ENCODE results near the gene STAT4. TPM values are rescaled to one million over a fixed set of nuclear protein-coding genes. Genes with fewer than 3 reads are reported as not detected.
A peak's percentile ranks its signal among the peaks of the same experiment; 100 is the strongest.

STAT4 gene
- total RNA-seq, 8 experiments from 2014 or later = 1.6 to 5.0 (median 2.7) TPM

- H3K4me3 ChIP-seq = no peak overlapping the region
- in situ Hi-C loops (cut with MboI; ENCODE audit: low pct_unique_long_range_greater_than_20kb in 2 of 9, low sequenced_read_pairs in 9 of 9, unreplicated experiment in 9 of 9) = loop anchor here in 1 of 9 experiments (10.0 kb wide), 1 partner anchor 110 kb away; the partner anchor contains the start of gene STAT4
- no peak for ATAC-seq (replicated peaks in 6 of 8)
- no peaks in the 10 kb centered on the region for H3K4me1 ChIP-seq (replicated peaks in 1 of 2)
- 0 to 100% (median 88%) methylated on average over 1 of the region's 1 CpG; no CpG with 5 or more reads in 3 of the 10 experiments for WGBS, 10 experiments
- H3K27ac ChIP-seq = no peak overlapping the region
These were observed 105.7 kb downstream of the STAT4 start for GRCh38 chr2:191045141-191045540.

GRCh38 chr2:191043438-191043837 is 107.4 kb downstream of the STAT4 start:
- peaks cover 0 to 2% of the 10 kb centered on the region in 2 donors for H3K4me1 ChIP-seq (replicated peaks in 1 of 2)
- no peak for ATAC-seq (replicated peaks in 6 of 8)
- in situ Hi-C loops (cut with MboI; ENCODE audit: low pct_unique_long_range_greater_than_20kb in 2 of 9, low sequenced_read_pairs in 9 of 9, unreplicated experiment in 9 of 9) = loop anchor here in 1 of 9 experiments (10.0 kb wide), 1 partner anchor 111 kb away; the partner anchor contains the start of gene STAT4
- H3K4me3 ChIP-seq = no peak overlapping the region
- WGBS, 10 experiments = 52 to 91% (median 84%) methylated on average over 2 to 3 of the region's 3 CpGs; no CpG with 5 or more reads in 1 of the 10 experiments
- no peak overlapping the region for H3K27ac ChIP-seq

- Histone ChIP-seq H3K27ac (no peak overlapping the region), H3K4me1 (replicated peaks in 1 of 2) (peaks cover 0 to 4% of the 10 kb centered on the region in 2 donors), H3K4me3 (no peak overlapping the region)
- peak in 2 of 8 experiments; percentile 72 to 73 for ATAC-seq (replicated peaks in 6 of 8)
- WGBS, 10 experiments = 71 to 100% (median 89%) methylated on average over 1 to 3 of the region's 3 CpGs
- in situ Hi-C loops (cut with MboI; ENCODE audit: low pct_unique_long_range_greater_than_20kb in 2 of 9, low sequenced_read_pairs in 9 of 9, unreplicated experiment in 9 of 9) = loop anchor here in 1 of 9 experiments (10.0 kb wide), 1 partner anchor 113 kb away; the partner anchor contains the start of gene STAT4
These were observed 109.2 kb downstream of the STAT4 start for GRCh38 chr2:191041418-191042161.

- ATAC-seq (replicated peaks in 6 of 8) = no peak
- H3K4me1 ChIP-seq (replicated peaks in 1 of 2) = peaks cover 0 to 4% of the 10 kb centered on the region in 2 donors
- in situ Hi-C loops (cut with MboI; ENCODE audit: low pct_unique_long_range_greater_than_20kb in 2 of 9, low sequenced_read_pairs in 9 of 9, unreplicated experiment in 9 of 9) = loop anchor here in 1 of 9 experiments (10.0 kb wide), 1 partner anchor 115 kb away; the partner anchor contains the start of gene STAT4
- H3K27ac ChIP-seq = no peak overlapping the region
- H3K4me3 ChIP-seq = no peak overlapping the region
- WGBS, 10 experiments = 50 to 100% (median 80%) methylated on average over 1 of the region's 1 CpG; no CpG with 5 or more reads in 1 of the 10 experiments
These were observed 111.2 kb downstream of the STAT4 start for GRCh38 chr2:191039616-191040015.

- ATAC-seq (replicated peaks in 6 of 8) = no peak
- Histone ChIP-seq H3K4me1 (replicated peaks in 1 of 2) (peaks cover 0 to 4% of the 10 kb centered on the region in 2 donors), H3K4me3 (no peak overlapping the region), H3K27ac (no peak overlapping the region)
- in situ Hi-C loops (cut with MboI; ENCODE audit: low pct_unique_long_range_greater_than_20kb in 2 of 9, low sequenced_read_pairs in 9 of 9, unreplicated experiment in 9 of 9) = no loop called here
- WGBS, 10 experiments = 0 to 100% (median 78%) methylated on average over 1 to 2 of the region's 2 CpGs; no CpG with 5 or more reads in 1 of the 10 experiments
These were observed 112.1 kb downstream of the STAT4 start for GRCh38 chr2:191038741-191039140.

- H3K27ac ChIP-seq = no peak overlapping the region
- peaks cover 0 to 4% of the 10 kb centered on the region in 2 donors for H3K4me1 ChIP-seq (replicated peaks in 1 of 2)
- WGBS, 10 experiments = 0 to 63% (median 31%) methylated on average over 1 to 2 of the region's 2 CpGs; no CpG with 5 or more reads in 2 of the 10 experiments
- no peak overlapping the region for H3K4me3 ChIP-seq
- peak in 4 of 8 experiments; percentile 14 to 82 (median 48) for ATAC-seq (replicated peaks in 6 of 8)
- in situ Hi-C loops (cut with MboI; ENCODE audit: low pct_unique_long_range_greater_than_20kb in 2 of 9, low sequenced_read_pairs in 9 of 9, unreplicated experiment in 9 of 9) = no loop called here
These were observed 112.5 kb downstream of the STAT4 start for GRCh38 chr2:191038241-191038725.

GRCh38 chr2:191037351-191037750 is 113.4 kb downstream of the STAT4 start:
- in situ Hi-C loops (cut with MboI; ENCODE audit: low pct_unique_long_range_greater_than_20kb in 2 of 9, low sequenced_read_pairs in 9 of 9, unreplicated experiment in 9 of 9) = no loop called here
- Histone ChIP-seq H3K4me1 (replicated peaks in 1 of 2) (peaks cover 0 to 4% of the 10 kb centered on the region in 2 donors), H3K27ac (no peak overlapping the region), H3K4me3 (no peak overlapping the region)
- ATAC-seq (replicated peaks in 6 of 8) = no peak
- WGBS, 10 experiments = 0 to 100% (median 70%) methylated on average over 1 to 4 of the region's 4 CpGs

- Histone ChIP-seq H3K27ac (no peak overlapping the region), H3K4me1 (replicated peaks in 1 of 2) (peaks cover 0 to 4% of the 10 kb centered on the region in 2 donors), H3K4me3 (no peak overlapping the region)
- WGBS, 10 experiments = 79 to 100% (median 94%) methylated on average over 1 to 2 of the region's 2 CpGs; no CpG with 5 or more reads in 4 of the 10 experiments
- no peak for ATAC-seq (replicated peaks in 6 of 8)
- in situ Hi-C loops (cut with MboI; ENCODE audit: low pct_unique_long_range_greater_than_20kb in 2 of 9, low sequenced_read_pairs in 9 of 9, unreplicated experiment in 9 of 9) = no loop called here
These were observed 114.4 kb downstream of the STAT4 start for GRCh38 chr2:191036363-191036762.

GRCh38 chr2:191032588-191033429 is 118.0 kb downstream of the STAT4 start:
- ATAC-seq (replicated peaks in 6 of 8) = peak in 1 of 8 experiments; percentile 15
- H3K4me3 ChIP-seq = no peak overlapping the region
- no peaks in the 10 kb centered on the region for H3K4me1 ChIP-seq (replicated peaks in 1 of 2)
- WGBS, 10 experiments = 50 to 94% (median 86%) methylated on average over 2 to 8 of the region's 8 CpGs; no CpG with 5 or more reads in 1 of the 10 experiments
- in situ Hi-C loops (cut with MboI; ENCODE audit: low pct_unique_long_range_greater_than_20kb in 2 of 9, low sequenced_read_pairs in 9 of 9, unreplicated experiment in 9 of 9) = no loop called here
- no peak overlapping the region for H3K27ac ChIP-seq

- in situ Hi-C loops (cut with MboI; ENCODE audit: low pct_unique_long_range_greater_than_20kb in 2 of 9, low sequenced_read_pairs in 9 of 9, unreplicated experiment in 9 of 9) = no loop called here
- ATAC-seq (replicated peaks in 6 of 8) = no peak
- 38 to 100% (median 89%) methylated on average over 2 of the region's 2 CpGs; no CpG with 5 or more reads in 2 of the 10 experiments for WGBS, 10 experiments
- no peak overlapping the region for H3K27ac ChIP-seq
- H3K4me3 ChIP-seq = no peak overlapping the region
- no peaks in the 10 kb centered on the region for H3K4me1 ChIP-seq (replicated peaks in 1 of 2)
These were observed 119.5 kb downstream of the STAT4 start for GRCh38 chr2:191031256-191031655.

GRCh38 chr2:191030521-191031154 is 120.2 kb downstream of the STAT4 start:
- 43 to 100% (median 50%) methylated on average over 1 to 8 of the region's 8 CpGs; no CpG with 5 or more reads in 1 of the 10 experiments for WGBS, 10 experiments
- Histone ChIP-seq H3K4me3 (no peak overlapping the region), H3K4me1 (replicated peaks in 1 of 2) (no peaks in the 10 kb centered on the region), H3K27ac (no peak overlapping the region)
- in situ Hi-C loops (cut with MboI; ENCODE audit: low pct_unique_long_range_greater_than_20kb in 2 of 9, low sequenced_read_pairs in 9 of 9, unreplicated experiment in 9 of 9) = no loop called here
- peak in 7 of 8 experiments; percentile 36 to 93 (median 71) for ATAC-seq (replicated peaks in 6 of 8)

GRCh38 chr2:191029280-191029950 is 121.4 kb downstream of the STAT4 start:
- 46 to 91% (median 82%) methylated on average over 3 to 10 of the region's 10 CpGs for WGBS, 10 experiments
- in situ Hi-C loops (cut with MboI; ENCODE audit: low pct_unique_long_range_greater_than_20kb in 2 of 9, low sequenced_read_pairs in 9 of 9, unreplicated experiment in 9 of 9) = no loop called here
- Histone ChIP-seq H3K4me1 (replicated peaks in 1 of 2) (no peaks in the 10 kb centered on the region), H3K4me3 (no peak overlapping the region), H3K27ac (no peak overlapping the region)
- no peak for ATAC-seq (replicated peaks in 6 of 8)
